ENCODE measurements around the gene ZNF766.

DNA sequence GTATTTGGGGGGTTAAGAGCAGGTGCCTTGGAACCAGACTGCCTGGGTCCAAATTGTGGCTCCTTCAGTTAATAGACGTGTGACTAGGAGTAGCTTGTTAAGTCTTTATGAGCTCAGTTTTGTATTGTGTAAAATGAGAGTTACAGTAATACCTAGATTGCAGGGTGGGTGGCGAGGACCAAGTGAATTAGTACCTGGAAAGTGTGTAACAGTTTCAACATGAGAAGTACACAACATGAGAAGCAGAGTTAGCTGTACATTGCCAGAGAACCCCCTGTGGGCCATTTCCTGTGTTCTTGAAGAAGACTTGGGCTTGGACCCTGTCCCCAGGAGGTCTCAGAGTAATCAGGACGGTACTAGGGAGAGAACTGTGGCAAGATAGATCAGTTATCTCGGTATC lies 42.7 kb upstream of the ZNF766 start:
- TF ChIP-seq, protein P1, sequence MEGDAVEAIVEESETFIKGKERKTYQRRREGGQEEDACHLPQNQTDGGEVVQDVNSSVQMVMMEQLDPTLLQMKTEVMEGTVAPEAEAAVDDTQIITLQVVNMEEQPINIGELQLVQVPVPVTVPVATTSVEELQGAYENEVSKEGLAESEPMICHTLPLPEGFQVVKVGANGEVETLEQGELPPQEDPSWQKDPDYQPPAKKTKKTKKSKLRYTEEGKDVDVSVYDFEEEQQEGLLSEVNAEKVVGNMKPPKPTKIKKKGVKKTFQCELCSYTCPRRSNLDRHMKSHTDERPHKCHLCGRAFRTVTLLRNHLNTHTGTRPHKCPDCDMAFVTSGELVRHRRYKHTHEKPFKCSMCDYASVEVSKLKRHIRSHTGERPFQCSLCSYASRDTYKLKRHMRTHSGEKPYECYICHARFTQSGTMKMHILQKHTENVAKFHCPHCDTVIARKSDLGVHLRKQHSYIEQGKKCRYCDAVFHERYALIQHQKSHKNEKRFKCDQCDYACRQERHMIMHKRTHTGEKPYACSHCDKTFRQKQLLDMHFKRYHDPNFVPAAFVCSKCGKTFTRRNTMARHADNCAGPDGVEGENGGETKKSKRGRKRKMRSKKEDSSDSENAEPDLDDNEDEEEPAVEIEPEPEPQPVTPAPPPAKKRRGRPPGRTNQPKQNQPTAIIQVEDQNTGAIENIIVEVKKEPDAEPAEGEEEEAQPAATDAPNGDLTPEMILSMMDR (IDR thresholded peaks at IDR 0.05) = no peak
- no peak for TF ChIP-seq TCF7L2 (IDR thresholded peaks at IDR 0.05; ENCODE audit: low read depth, low read length)
- TF ChIP-seq, protein P2, sequence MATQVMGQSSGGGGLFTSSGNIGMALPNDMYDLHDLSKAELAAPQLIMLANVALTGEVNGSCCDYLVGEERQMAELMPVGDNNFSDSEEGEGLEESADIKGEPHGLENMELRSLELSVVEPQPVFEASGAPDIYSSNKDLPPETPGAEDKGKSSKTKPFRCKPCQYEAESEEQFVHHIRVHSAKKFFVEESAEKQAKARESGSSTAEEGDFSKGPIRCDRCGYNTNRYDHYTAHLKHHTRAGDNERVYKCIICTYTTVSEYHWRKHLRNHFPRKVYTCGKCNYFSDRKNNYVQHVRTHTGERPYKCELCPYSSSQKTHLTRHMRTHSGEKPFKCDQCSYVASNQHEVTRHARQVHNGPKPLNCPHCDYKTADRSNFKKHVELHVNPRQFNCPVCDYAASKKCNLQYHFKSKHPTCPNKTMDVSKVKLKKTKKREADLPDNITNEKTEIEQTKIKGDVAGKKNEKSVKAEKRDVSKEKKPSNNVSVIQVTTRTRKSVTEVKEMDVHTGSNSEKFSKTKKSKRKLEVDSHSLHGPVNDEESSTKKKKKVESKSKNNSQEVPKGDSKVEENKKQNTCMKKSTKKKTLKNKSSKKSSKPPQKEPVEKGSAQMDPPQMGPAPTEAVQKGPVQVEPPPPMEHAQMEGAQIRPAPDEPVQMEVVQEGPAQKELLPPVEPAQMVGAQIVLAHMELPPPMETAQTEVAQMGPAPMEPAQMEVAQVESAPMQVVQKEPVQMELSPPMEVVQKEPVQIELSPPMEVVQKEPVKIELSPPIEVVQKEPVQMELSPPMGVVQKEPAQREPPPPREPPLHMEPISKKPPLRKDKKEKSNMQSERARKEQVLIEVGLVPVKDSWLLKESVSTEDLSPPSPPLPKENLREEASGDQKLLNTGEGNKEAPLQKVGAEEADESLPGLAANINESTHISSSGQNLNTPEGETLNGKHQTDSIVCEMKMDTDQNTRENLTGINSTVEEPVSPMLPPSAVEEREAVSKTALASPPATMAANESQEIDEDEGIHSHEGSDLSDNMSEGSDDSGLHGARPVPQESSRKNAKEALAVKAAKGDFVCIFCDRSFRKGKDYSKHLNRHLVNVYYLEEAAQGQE (IDR thresholded peaks at IDR 0.05; ENCODE audit: insufficient read depth in 1 of 2, low read depth in 2 of 2, low read length in 1 of 2) = no peak
- TF ChIP-seq POLR2AphosphoS5 (IDR thresholded peaks at IDR 0.05; ENCODE audit: low read depth, low read length) = no peak
